Measurements from ENCODE around the gene ROCK2.

ROCK2 gene

DNA sequence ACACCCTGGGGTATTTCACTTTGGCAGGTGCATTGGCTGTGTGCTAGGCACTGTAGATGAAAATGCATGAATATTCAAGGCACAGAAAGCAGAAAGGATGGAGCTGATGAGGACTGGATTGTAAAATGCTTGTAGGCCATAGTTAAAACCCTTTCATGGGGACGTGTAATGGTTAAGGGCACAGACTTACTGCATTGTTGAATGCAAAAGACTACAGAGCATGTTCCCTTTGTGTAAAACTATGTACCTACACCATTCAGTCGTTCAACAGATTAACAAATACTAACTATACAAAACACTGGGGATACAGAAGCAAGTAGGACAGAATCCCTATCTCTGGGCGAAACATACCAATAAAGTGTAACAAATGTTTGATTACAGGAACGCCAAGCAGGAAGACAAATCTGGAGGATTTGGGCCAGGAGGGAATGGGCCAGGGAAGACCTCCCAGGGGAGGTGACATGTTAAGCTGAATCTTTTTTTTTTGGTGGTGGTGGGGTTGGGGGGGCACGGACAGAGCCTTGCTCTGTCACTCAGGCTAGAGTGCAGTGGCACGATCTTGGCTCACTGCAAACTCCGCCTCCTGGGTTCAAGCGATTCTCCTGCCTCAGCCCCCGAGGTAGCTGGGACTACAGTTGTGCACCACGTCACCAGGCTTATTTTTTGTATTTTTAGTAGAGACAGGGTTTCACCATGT, 19.6 kb upstream of the ROCK2 start:
- DNase-seq (ENCODE audit: low spot score) = no peak
- TF ChIP-seq, protein P1, sequence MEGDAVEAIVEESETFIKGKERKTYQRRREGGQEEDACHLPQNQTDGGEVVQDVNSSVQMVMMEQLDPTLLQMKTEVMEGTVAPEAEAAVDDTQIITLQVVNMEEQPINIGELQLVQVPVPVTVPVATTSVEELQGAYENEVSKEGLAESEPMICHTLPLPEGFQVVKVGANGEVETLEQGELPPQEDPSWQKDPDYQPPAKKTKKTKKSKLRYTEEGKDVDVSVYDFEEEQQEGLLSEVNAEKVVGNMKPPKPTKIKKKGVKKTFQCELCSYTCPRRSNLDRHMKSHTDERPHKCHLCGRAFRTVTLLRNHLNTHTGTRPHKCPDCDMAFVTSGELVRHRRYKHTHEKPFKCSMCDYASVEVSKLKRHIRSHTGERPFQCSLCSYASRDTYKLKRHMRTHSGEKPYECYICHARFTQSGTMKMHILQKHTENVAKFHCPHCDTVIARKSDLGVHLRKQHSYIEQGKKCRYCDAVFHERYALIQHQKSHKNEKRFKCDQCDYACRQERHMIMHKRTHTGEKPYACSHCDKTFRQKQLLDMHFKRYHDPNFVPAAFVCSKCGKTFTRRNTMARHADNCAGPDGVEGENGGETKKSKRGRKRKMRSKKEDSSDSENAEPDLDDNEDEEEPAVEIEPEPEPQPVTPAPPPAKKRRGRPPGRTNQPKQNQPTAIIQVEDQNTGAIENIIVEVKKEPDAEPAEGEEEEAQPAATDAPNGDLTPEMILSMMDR (IDR thresholded peaks at IDR 0.05; ENCODE audit: borderline replicate concordance, control extremely low read depth, extremely low read depth, insufficient read depth, missing control alignments) = no peak
- in situ Hi-C loops (cut with MboI; ENCODE audit: low sequenced_read_pairs, unreplicated experiment) = no loop called here

DNA sequence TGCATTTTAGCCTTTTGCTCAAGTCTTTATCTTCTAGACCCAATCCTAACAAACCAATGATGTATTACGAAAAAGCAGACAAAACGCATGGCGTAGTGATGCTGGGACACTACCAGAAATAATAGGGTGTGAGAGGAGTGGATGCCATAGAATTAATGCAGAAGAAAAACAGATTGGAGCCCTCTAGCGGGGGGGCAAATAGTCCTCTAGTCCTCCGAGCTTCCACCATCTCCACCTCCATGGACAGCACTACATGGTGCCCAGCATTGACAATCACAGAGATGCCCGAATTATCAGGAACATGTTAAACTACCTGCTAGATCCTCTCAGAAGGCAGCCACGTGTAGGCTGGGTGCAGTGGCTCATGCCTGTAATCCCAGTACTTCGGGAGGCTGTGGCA, 15.4 kb upstream of the ROCK2 start:
- TF ChIP-seq, protein P1 (IDR thresholded peaks at IDR 0.05; ENCODE audit: borderline replicate concordance, control extremely low read depth, extremely low read depth, insufficient read depth, missing control alignments) = no peak
- DNase-seq (ENCODE audit: low spot score) = no peak
- in situ Hi-C loops (cut with MboI; ENCODE audit: low sequenced_read_pairs, unreplicated experiment) = no loop called here

DNA sequence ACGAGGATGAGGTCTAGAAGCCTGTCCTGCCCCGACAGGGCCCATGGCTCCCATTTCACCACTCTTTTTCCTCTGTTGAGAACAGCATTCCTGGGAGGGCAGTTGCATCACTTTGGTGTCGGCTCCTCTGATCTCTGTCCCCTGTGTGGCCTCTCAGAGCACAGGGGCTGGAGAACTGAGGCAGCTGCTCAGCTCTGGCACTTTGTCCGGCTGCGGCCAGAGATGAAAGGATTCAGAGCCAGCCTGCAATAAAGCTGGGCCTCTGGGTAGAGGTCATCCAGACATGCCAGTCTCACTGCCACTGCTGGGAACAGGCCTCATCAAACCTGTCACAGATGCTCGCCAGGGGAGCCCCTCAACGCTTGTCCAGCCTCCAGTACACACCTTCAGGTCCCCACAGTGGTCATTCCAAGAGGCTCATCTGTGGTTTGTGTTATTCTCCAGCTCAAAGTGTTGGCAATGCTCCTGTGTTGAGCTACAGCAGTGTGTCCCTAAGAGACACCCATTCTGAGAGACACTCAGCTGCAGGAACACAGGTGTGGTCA, 13.1 kb upstream of the ROCK2 start:
- no peak for DNase-seq (ENCODE audit: low spot score)
- in situ Hi-C loops (cut with MboI; ENCODE audit: low sequenced_read_pairs, unreplicated experiment) = no loop called here
- TF ChIP-seq, protein P1 (IDR thresholded peaks at IDR 0.05; ENCODE audit: borderline replicate concordance, control extremely low read depth, extremely low read depth, insufficient read depth, missing control alignments) = no peak

DNA sequence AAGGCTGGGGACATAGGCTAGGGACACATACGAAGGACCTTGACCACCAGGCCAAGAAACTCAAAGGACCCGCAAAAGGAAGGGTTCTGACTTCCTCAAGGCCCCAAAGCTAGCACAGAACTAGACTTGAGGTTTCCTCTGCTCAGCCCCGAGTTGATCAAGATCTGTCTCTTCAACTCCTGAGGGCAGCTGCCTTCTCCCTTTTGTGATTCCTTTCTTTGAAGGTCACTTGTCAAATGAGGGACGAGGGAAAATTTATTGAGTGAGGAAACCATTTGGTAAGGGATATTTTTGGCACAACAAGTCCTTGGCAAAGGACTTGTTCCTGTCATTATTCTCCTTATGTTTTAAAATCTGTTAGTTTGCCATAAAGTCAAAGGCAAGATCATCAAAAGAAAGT, 12.3 kb upstream of the ROCK2 start:
- in situ Hi-C loops (cut with MboI; ENCODE audit: low sequenced_read_pairs, unreplicated experiment) = no loop called here
- TF ChIP-seq, protein P1 (IDR thresholded peaks at IDR 0.05; ENCODE audit: borderline replicate concordance, control extremely low read depth, extremely low read depth, insufficient read depth, missing control alignments) = no peak
- DNase-seq (ENCODE audit: low spot score) = no peak

DNA sequence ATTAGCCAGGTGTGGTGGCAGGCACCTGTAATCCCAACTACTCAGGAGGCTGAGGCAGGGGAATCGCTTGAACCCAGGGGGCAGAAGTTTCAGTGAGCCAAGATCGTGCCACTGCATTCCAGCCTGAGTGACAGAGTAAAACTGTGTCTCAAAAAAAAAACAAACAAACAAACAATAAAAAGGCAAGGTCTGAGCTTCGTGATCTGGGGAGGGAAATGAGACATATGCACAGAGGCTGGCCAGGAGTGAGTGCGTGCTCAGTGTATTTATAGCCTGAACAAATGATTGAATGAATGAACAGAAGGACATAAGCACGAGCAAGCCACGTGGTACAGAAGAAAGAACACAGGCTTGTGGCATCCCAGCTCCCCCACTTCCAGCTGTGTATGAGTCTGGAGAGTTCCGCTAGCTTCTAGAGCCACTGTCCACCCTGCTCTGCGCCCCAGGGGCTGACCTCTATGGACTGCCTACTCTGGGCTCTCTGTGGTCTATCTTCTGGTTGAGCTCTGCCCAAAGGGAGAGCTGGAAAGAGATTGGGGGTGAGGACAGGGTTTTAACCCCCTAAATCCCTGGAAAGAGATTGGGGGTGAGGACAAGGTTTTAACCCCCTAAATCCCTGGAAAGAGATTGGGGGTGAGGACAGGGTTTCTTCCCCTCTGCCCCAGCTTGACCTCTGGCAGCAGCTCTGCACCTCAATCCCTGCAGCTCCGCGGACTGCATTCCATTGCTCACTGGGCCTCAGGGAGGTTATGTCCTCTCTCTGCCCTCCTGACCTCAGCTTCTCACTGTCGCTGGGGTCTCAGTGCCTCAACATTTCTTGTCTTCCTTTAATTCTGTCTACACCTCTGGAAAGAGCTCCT, 11.0 kb upstream of the ROCK2 start:
- DNase-seq (ENCODE audit: low spot score) = no peak
- TF ChIP-seq, protein P1 (IDR thresholded peaks at IDR 0.05; ENCODE audit: borderline replicate concordance, control extremely low read depth, extremely low read depth, insufficient read depth, missing control alignments) = no peak
- in situ Hi-C loops (cut with MboI; ENCODE audit: low sequenced_read_pairs, unreplicated experiment) = no loop called here

DNA sequence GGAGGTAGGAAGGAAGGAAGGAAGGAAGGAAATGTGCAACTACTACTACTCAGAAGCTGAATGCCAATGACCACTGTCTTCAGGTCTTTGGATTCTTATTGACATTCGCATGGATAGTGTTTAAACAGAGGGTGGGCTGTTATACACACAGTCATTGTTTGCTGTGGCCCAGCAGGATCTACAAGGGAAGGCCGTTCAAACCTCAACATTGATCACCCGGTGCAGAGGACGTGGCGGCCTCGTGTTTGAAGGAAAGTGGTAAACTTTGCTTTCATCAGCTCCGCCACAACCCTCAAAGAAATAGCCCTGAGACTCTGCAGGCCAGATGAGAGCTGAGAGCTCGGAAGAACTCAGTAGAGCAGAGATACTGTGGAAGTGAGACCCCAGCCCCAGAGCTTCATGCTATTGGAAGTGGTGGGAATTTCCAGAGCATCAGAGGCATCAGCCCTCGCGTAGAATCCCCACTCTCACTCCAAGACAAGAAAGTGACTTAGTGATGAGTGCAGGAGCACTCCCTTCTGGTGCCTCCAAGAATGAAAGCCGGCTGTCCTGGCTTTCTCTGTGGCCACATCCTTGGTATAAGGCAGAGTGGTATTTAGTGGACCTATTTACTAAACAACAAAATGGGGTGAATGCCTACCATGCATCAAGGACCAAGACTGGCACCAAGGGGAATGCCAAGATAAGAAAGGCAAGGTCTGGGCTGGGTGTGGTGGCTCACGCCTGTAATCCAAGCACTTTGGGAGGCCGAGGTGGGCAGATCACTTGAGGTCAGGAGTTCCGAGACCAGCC, 10.1 kb upstream of the ROCK2 start:
- TF ChIP-seq, protein P1 (IDR thresholded peaks at IDR 0.05; ENCODE audit: borderline replicate concordance, control extremely low read depth, extremely low read depth, insufficient read depth, missing control alignments) = no peak
- no peak for DNase-seq (ENCODE audit: low spot score)
- in situ Hi-C loops (cut with MboI; ENCODE audit: low sequenced_read_pairs, unreplicated experiment) = no loop called here

Data from GM13976 (cell line).